ACC112 (cell line): ENCODE results near the gene OVOL3.

Experiments used
- H2AFZ ChIP-seq: fragments of 200-600 bp; sonication (generic); one replicate; pipeline ENCODE4 v1.6.0; 2017; ENCODE audit warnings: antibody characterized with exemption, low read length; ENCODE audit not compliant: unreplicated experiment
- H3K27ac ChIP-seq: fragments of 200-600 bp; sonication (generic); 2 replicates; pipeline ENCODE4 v1.5.1; 2014; ENCODE audit warnings: low read depth, mild to moderate bottlenecking, antibody characterized with exemption, low read length, moderate library complexity
- H3K27me3 ChIP-seq: fragments of 200-600 bp; sonication (generic); 2 replicates; pipeline ENCODE4 v1.6.1; 2014; ENCODE audit warnings: mild to moderate bottlenecking, antibody characterized with exemption, low read length, moderate library complexity, mixed read lengths; ENCODE audit not compliant: insufficient read depth
- H3K36me3 ChIP-seq: fragments of 200-600 bp; sonication (generic); 2 replicates; pipeline ENCODE4 v1.6.1; 2016; ENCODE audit warnings: mild to moderate bottlenecking, antibody characterized with exemption, low read length, moderate library complexity, mixed read lengths; ENCODE audit not compliant: insufficient read depth
- H3K4me1 ChIP-seq: fragments of 200-600 bp; sonication (generic); one replicate; pipeline ENCODE4 v1.6.1; 2016; ENCODE audit warnings: low read length, mixed read lengths; ENCODE audit not compliant: insufficient read depth, unreplicated experiment, control insufficient read depth
- H3K4me3 ChIP-seq: fragments of 200-600 bp; sonication (generic); 2 replicates; pipeline ENCODE4 v1.5.1; 2014; ENCODE audit warnings: mild to moderate bottlenecking, low read depth, low read length
- H3K79me2 ChIP-seq: fragments of 200-600 bp; sonication (generic); one replicate; pipeline ENCODE4 v1.6.0; 2016; ENCODE audit warnings: low read length; ENCODE audit not compliant: control insufficient read depth, unreplicated experiment, insufficient read depth

Gene OVOL3

DNA sequence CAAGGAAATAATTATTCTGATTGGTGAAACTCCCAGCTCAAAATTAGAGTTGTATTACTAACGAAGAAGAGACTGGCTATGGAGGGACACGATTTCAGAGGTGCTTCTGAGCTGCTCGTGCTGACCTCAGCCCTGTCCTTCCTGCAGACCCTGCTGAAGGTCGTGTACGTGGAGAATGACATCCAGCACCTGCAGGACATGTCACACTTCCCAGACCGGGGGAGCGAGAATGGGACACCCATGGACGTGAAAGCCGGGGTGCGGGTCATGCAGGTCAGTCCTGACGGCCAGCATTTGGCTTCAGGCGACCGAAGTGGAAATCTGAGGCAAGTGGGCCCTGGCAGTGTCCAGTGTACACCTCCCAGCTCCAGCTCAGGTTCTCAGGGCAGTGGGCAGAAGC lies 28.0 kb upstream of the OVOL3 start:
- Histone ChIP-seq H3K36me3 (no peaks in the 10 kb centered on the region), H3K4me3 (no peak overlapping the region), H2AFZ (no peak overlapping the region), H3K27me3 (no peaks in the 10 kb centered on the region), H3K27ac (no peak overlapping the region), H3K79me2 (no peaks in the 10 kb centered on the region), H3K4me1 (peaks cover 8% of the 10 kb centered on the region)

GRCh38 chr19:36084231-36085009 lies 26.5 kb upstream of the OVOL3 start:
- Histone ChIP-seq H3K79me2 (no peaks in the 10 kb centered on the region), H3K4me3 (no peak overlapping the region), H3K4me1 (peaks cover 8% of the 10 kb centered on the region), H3K36me3 (no peaks in the 10 kb centered on the region), H3K27me3 (no peaks in the 10 kb centered on the region), H3K27ac (no peak overlapping the region), H2AFZ (no peak overlapping the region)

DNA sequence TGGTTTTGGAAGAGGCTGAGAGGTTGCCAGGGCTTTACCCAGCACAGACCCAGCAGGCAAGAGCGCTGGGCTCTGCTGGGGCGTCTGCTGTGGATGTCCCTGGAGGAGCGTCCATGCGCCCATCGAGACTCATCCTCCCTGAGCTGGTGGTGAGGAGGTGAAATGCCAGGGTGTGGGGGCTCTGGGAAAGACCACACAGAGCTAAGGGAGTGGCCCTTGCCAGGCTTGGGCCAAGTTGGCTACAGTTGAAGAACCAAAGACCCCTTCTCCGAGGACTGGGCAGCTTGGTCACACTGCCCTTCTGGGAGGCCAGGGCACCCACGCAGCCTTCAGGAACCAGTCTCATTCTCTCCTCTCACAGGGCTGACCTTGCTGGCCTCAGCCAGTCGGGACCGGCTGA lies 24.6 kb upstream of the OVOL3 start:
- Histone ChIP-seq H3K27ac (no peak overlapping the region), H3K27me3 (no peaks in the 10 kb centered on the region), H3K4me3 (no peak overlapping the region), H3K4me1 (peaks cover 7% of the 10 kb centered on the region), H2AFZ (no peak overlapping the region), H3K79me2 (no peaks in the 10 kb centered on the region), H3K36me3 (no peaks in the 10 kb centered on the region)

DNA sequence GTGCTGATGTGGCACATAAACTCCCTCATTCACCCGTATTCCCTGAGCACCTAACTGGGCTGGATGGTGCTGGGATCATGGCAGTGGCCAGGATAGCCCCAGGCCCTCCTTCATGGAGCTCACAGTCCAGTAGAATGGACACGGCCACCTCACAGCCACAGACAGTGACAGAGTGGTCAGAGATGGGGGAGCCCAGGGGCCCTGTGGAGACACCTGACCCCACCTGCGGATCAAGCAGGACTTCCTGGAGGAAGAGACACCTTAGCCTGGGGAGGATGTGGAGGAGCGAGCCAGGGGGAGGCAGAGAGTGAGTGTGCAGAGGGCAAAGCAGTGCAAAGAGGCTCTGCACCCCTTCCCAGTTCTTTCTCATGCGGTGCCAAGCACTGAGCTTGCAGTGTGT lies 21.1 kb upstream of the OVOL3 start:
- no peak overlapping the region for H3K27ac ChIP-seq
- H3K79me2 ChIP-seq, result no peaks in the 10 kb centered on the region
- H3K4me3 ChIP-seq, result no peak overlapping the region
- no peak overlapping the region for H2AFZ ChIP-seq
- H3K4me1 ChIP-seq, result no peaks in the 10 kb centered on the region
- no peaks in the 10 kb centered on the region for H3K27me3 ChIP-seq
- no peaks in the 10 kb centered on the region for H3K36me3 ChIP-seq

DNA sequence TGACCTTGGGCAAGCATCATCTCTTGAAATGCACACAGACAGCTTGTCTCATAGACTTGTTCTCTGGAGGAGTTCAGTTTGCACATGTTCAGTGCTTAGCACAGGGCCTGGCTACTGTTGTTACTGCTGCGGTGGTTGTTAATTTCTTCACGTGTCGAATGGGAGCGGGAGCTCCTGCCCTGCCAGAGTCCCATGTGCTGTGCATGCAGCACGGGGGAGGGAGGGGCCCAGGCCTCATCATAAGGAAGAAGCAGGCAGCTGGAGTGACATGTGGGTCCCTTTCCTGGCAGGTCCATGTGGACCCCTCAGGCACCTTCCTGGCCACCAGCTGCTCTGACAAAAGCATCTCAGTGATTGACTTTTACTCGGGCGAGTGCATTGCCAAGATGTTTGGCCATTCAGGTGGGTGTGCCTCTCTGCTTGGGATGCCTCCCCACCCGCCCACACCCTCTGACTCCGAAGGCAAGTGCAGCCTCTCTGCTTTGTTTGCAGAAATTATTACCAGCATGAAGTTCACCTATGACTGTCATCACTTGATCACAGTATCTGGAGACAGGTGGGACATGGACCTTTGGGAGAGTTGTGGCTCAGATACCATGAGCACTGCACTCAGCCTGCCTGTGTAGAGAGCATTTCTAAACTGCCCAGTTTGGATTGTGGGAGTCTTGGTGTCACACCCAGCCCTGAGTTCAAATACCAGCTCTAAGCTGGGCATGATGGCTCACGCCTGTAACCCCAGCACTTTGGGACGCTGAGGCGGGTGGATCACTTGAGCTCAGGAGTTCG lies 19.8 kb upstream of the OVOL3 start:
- no peaks in the 10 kb centered on the region for H3K79me2 ChIP-seq
- H3K27me3 ChIP-seq, result no peaks in the 10 kb centered on the region
- no peak overlapping the region for H3K27ac ChIP-seq
- H3K4me3 ChIP-seq, result no peak overlapping the region
- no peaks in the 10 kb centered on the region for H3K36me3 ChIP-seq
- no peaks in the 10 kb centered on the region for H3K4me1 ChIP-seq
- H2AFZ ChIP-seq, result no peak overlapping the region

- H3K36me3 ChIP-seq, result no peaks in the 10 kb centered on the region
- no peak overlapping the region for H3K27ac ChIP-seq
These were observed 18.4 kb upstream of the OVOL3 start for GRCh38 chr19:36092566-36092965.

DNA sequence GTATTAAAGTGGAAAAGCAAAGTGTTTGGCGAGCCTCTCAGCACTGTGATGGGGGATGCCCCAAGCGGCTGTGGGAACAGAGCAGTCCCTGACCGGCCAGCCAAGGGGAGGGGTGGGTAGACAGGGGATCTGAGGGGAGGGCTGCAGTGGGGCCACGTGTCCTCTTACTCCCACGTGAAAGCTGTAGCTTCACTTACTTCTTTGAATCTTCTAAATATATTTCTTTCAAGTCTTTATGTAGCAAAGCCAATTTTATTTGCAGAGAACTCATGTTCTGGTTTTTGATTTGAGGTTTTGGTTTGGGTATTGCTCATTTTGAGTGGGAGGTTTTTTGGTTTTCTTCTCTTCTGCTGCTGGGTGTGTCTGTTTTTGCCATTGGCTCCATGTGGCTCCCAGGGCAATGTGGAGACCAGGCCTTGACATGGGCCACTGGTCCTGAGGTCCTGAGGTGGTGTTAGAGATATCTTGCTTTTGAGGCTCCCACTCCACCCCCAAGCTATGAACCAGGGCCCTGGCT lies 17.7 kb upstream of the OVOL3 start:
- Histone ChIP-seq H3K79me2 (no peaks in the 10 kb centered on the region), H3K27me3 (no peaks in the 10 kb centered on the region), H2AFZ (no peak overlapping the region), H3K4me3 (no peak overlapping the region), H3K4me1 (no peaks in the 10 kb centered on the region), H3K36me3 (no peaks in the 10 kb centered on the region), H3K27ac (no peak overlapping the region)

More at GRCh38 chr19:36092566-36092965, 18.4 kb upstream of the OVOL3 start:
- H2AFZ ChIP-seq, result no peak overlapping the region
- H3K4me3 ChIP-seq, result no peak overlapping the region
- no peaks in the 10 kb centered on the region for H3K4me1 ChIP-seq
- H3K27me3 ChIP-seq, result no peaks in the 10 kb centered on the region
- no peaks in the 10 kb centered on the region for H3K79me2 ChIP-seq

DNA sequence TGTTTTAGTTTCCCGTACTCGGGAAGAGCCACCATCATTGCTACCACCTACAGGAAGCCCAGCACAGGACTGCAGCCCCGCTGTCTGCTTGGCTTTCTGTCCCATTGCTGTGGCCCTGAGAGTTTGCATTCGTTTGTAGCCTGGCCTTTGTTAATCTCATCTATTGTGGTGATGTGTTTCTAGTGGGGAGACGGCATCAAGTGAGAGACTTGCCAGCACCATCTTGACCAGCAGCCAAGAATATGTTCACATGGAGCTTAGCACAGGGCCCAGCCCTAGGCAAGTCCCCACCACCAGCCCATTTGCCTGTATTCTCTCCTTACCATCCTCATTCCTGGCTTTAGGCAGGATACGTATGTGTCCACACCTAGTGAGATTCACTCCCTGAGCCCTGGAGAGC lies 17.3 kb upstream of the OVOL3 start:
- no peaks in the 10 kb centered on the region for H3K27me3 ChIP-seq
- no peak overlapping the region for H3K4me3 ChIP-seq
- no peak overlapping the region for H3K27ac ChIP-seq
- H3K79me2 ChIP-seq, result no peaks in the 10 kb centered on the region
- no peaks in the 10 kb centered on the region for H3K4me1 ChIP-seq
- H2AFZ ChIP-seq, result no peak overlapping the region
- no peaks in the 10 kb centered on the region for H3K36me3 ChIP-seq

DNA sequence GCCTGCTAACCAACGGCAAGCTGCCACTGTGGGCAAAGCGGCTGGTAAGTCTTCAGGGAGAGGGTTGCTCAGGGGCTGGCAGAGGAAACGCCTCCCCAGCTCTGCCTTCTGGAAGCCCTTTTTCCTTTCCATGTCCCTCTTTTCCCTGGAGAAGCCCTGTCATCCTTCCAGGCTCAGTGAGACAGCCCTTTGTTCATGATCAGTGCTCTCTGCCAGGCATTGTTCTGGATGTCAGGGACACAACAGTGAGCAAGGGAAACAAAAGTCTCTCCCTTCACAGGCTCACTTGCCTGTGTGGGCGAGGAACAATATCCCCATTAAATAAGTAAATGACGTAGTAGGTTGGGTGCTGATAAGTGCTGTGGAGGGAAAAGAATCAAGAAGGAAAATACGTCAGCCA lies 13.9 kb upstream of the OVOL3 start:
- Histone ChIP-seq H3K27ac (no peak overlapping the region), H3K4me1 (no peaks in the 10 kb centered on the region), H2AFZ (no peak overlapping the region), H3K4me3 (no peak overlapping the region), H3K27me3 (no peaks in the 10 kb centered on the region), H3K36me3 (no peaks in the 10 kb centered on the region), H3K79me2 (no peaks in the 10 kb centered on the region)

GRCh38 chr19:36099166-36099785 lies 11.7 kb upstream of the OVOL3 start:
- no peak overlapping the region for H3K27ac ChIP-seq
- no peaks in the 10 kb centered on the region for H3K4me1 ChIP-seq
- H3K27me3 ChIP-seq, result no peaks in the 10 kb centered on the region
- no peaks in the 10 kb centered on the region for H3K36me3 ChIP-seq
- no peak overlapping the region for H3K4me3 ChIP-seq
- no peaks in the 10 kb centered on the region for H3K79me2 ChIP-seq
- no peak overlapping the region for H2AFZ ChIP-seq
